ENCODE results near the gene LAMA4.

GRCh38 chr6:112066606-112067005, 187.8 kb downstream of the LAMA4 start:
- TF ChIP-seq, protein P1, sequence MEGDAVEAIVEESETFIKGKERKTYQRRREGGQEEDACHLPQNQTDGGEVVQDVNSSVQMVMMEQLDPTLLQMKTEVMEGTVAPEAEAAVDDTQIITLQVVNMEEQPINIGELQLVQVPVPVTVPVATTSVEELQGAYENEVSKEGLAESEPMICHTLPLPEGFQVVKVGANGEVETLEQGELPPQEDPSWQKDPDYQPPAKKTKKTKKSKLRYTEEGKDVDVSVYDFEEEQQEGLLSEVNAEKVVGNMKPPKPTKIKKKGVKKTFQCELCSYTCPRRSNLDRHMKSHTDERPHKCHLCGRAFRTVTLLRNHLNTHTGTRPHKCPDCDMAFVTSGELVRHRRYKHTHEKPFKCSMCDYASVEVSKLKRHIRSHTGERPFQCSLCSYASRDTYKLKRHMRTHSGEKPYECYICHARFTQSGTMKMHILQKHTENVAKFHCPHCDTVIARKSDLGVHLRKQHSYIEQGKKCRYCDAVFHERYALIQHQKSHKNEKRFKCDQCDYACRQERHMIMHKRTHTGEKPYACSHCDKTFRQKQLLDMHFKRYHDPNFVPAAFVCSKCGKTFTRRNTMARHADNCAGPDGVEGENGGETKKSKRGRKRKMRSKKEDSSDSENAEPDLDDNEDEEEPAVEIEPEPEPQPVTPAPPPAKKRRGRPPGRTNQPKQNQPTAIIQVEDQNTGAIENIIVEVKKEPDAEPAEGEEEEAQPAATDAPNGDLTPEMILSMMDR (IDR thresholded peaks at IDR 0.05) = no peak
- no peak for TF ChIP-seq POLR2A (IDR thresholded peaks at IDR 0.05)
